Activated CD8-positive, alpha-beta T cell treated with anti-CD3 and anti-CD28 coated beads for 36 hours (primary cell): Measurements from ENCODE around the gene RFTN1. TPM values are rescaled to one million over a fixed set of nuclear protein-coding genes. Genes with fewer than 3 reads are reported as not detected.
A peak's percentile ranks its signal among the peaks of the same experiment; 100 is the strongest.

Source experiments
- ATAC-seq: fragments of 200-7000 bp; cut with Tn5 transposase; one replicate; pipeline ENCODE4 v1.10.0; 2021; ENCODE audit warnings: mild to moderate bottlenecking, moderate library complexity
- CTCF ChIA-PET: fragments of 350-600 bp; sonication (Branson Sonifier 250); formaldehyde crosslinking; loops from one replicate; lab custom pipeline; 2021; ENCODE audit warnings: antibody characterized with exemption; lab: Charles Lee
- POLR2A ChIA-PET: fragments of 350-600 bp; sonication (Branson Sonifier 250); formaldehyde crosslinking; loops from one replicate; lab custom pipeline; 2021; ENCODE audit warnings: antibody characterized with exemption; lab: Charles Lee
- DNase-seq: peaks from one replicate; pipeline ENCODE4 v3.0.0-alpha.2; 2020
- H3K27ac Mint-ChIP-seq: one replicate; pipeline ENCODE4 v1.8.0; 2021; ENCODE audit warnings: mild to moderate bottlenecking, mixed read lengths
- H3K27me3 Mint-ChIP-seq: one replicate; pipeline ENCODE4 v1.8.0; 2021; ENCODE audit warnings: mixed read lengths
- H3K36me3 Mint-ChIP-seq: one replicate; pipeline ENCODE4 v1.8.0; 2021; ENCODE audit warnings: low read depth, mixed read lengths
- H3K4me1 Mint-ChIP-seq: one replicate; pipeline ENCODE4 v1.8.0; 2021; ENCODE audit warnings: low read depth, mixed read lengths
- H3K4me3 Mint-ChIP-seq: one replicate; pipeline ENCODE4 v1.8.0; 2021; ENCODE audit warnings: mild to moderate bottlenecking, moderate library complexity, mixed read lengths
- H3K9me3 Mint-ChIP-seq: one replicate; pipeline ENCODE4 v1.8.0; 2021; ENCODE audit warnings: mixed read lengths
- CTCF ChIP-seq: fragments of 200-600 bp; IDR thresholded peaks from one replicate; pipeline ENCODE4 v1.8.0; 2022; ENCODE audit warnings: antibody characterized with exemption, mild to moderate bottlenecking
- intact Hi-C: fragments of 100-400 bp; cut with micrococcal nuclease; formaldehyde crosslinking; loops from one replicate; pipeline ENCODE4 v1.10.0; 2022
- total RNA-seq, 2 experiments: library from RNA; stranded (reverse); gene quantifications; one replicate each; pipeline ENCODE4 v1.2.3, GENCODE V29; 2021

Gene RFTN1
- total RNA-seq, 2 experiments from 2014 or later: 113 to 125 TPM

GRCh38 chr3:16295298-16295890 lies 218.1 kb downstream of the RFTN1 start:
- no peak for DNase-seq
- peak; percentile 18 for ATAC-seq
- intact Hi-C loops: no loop called here
- H3K36me3 Mint-ChIP-seq: peaks cover 81% of the 10 kb centered on the region
- H3K27ac Mint-ChIP-seq: peak overlapping the region; percentile 85
- peaks cover 89% of the 10 kb centered on the region for H3K4me1 Mint-ChIP-seq
- no peak for TF ChIP-seq CTCF
- H3K9me3 Mint-ChIP-seq: peaks cover 16% of the 10 kb centered on the region
- no peaks in the 10 kb centered on the region for H3K27me3 Mint-ChIP-seq
- ChIA-PET POLR2A (interaction anchor here (1.3 to 9.2 kb wide), 7 partner anchors 8 to 87 kb away, joined by 3 to 86 read pairs (median 13); partner anchors contain the start of genes DPH3 and OXNAD1), CTCF (interaction anchor here (0.9 to 9.8 kb wide), 6 partner anchors 9 to 255 kb away, joined by 3 to 274 read pairs (median 12); no protein-coding TSS in a partner anchor)
- H3K4me3 Mint-ChIP-seq: peak overlapping the region; percentile 46

DNA sequence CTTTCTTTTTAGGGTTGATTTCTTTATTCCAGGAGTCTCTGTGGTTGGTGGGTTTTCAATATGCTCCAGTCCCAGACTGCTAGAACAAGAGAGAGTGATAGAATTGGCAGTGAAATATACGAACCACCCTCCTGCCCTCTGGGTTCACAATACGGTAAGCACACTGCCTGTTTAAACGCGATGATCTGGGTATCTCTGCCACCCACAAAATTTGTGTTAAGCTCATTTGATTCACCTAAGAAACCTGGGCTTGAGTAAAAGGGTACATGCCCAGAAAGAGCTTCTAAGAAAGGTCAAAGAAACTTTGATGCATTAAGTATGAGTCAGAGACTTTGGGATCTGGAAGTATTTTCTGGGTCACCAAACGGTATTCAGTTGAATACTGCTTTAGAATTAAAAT lies 218.7 kb downstream of the RFTN1 start:
- POLR2A ChIA-PET: interaction anchor here (1.2 to 9.2 kb wide), 8 partner anchors 8 to 88 kb away, joined by 3 to 86 read pairs (median 12); partner anchors contain the start of genes DPH3 and OXNAD1
- H3K9me3 Mint-ChIP-seq: peaks cover 16% of the 10 kb centered on the region
- H3K4me3 Mint-ChIP-seq: peak overlapping the region; percentile 56
- H3K4me1 Mint-ChIP-seq: peaks cover 88% of the 10 kb centered on the region
- H3K27me3 Mint-ChIP-seq: no peaks in the 10 kb centered on the region
- no peak for TF ChIP-seq CTCF
- intact Hi-C loops: no loop called here
- H3K36me3 Mint-ChIP-seq: peaks cover 83% of the 10 kb centered on the region
- H3K27ac Mint-ChIP-seq: peak overlapping the region; percentile 85
- DNase-seq (no peak), ATAC-seq (peak; percentile 54)
- CTCF ChIA-PET: interaction anchor here (0.9 to 9.8 kb wide), 5 partner anchors 9 to 28 kb away, joined by 3 to 274 read pairs (median 15); no protein-coding TSS in a partner anchor

DNA sequence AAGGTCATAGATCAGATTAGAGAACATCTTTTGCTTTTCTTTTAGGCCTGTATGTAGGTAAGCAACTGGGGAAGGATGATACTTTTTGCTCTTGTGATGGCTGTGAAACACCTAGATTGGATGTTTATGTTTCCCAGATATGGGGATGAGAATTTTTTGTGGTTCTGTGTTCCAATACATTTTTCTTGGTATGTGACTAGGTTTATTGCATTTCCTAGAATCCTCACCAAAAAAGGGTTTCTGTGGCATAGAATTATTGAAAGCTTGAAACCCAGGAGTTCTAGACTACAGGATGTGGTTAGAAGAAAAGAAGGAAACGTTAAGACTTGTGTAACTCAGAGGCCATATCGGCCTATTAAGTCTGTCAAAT lies 222.7 kb downstream of the RFTN1 start:
- H3K4me1 Mint-ChIP-seq: peaks cover 76% of the 10 kb centered on the region
- CTCF ChIA-PET: interaction anchor here (0.9 to 9.8 kb wide), 32 partner anchors 9 to 310 kb away, joined by 3 to 274 read pairs (median 5); partner anchors contain the start of genes DPH3, OXNAD1 and RFTN1
- peak overlapping the region; percentile 93 for H3K4me3 Mint-ChIP-seq
- H3K27ac Mint-ChIP-seq: peak overlapping the region; percentile 98
- H3K36me3 Mint-ChIP-seq: peaks cover 82% of the 10 kb centered on the region
- peak; percentile 21 for ATAC-seq
- H3K27me3 Mint-ChIP-seq: no peaks in the 10 kb centered on the region
- intact Hi-C loops: loop anchor here (1.0 to 2.0 kb wide), 3 partner anchors 20 to 259 kb away; no protein-coding TSS in a partner anchor
- POLR2A ChIA-PET: interaction anchor here (1.1 to 9.2 kb wide), 7 partner anchors 12 to 221 kb away, joined by 4 to 86 read pairs (median 11); partner anchors contain the start of genes DPH3 and OXNAD1
- TF ChIP-seq CTCF: no peak
- no peak for DNase-seq
- H3K9me3 Mint-ChIP-seq: peaks cover 13% of the 10 kb centered on the region

GRCh38 chr3:16290007-16290826 lies 223.3 kb downstream of the RFTN1 start:
- ATAC-seq: peak; percentile 12
- Mint-ChIP-seq H3K9me3 (peaks cover 13% of the 10 kb centered on the region), H3K27me3 (no peaks in the 10 kb centered on the region), H3K36me3 (peaks cover 77% of the 10 kb centered on the region), H3K4me3 (peak overlapping the region; percentile 93), H3K27ac (peak overlapping the region; percentile 98), H3K4me1 (peaks cover 76% of the 10 kb centered on the region)
- intact Hi-C loops: loop anchor here (1.0 to 2.0 kb wide), 3 partner anchors 21 to 260 kb away; no protein-coding TSS in a partner anchor
- POLR2A ChIA-PET: interaction anchor here (0.7 to 9.2 kb wide), 7 partner anchors 13 to 30 kb away, joined by 4 to 86 read pairs (median 11); partner anchors contain the start of genes DPH3 and OXNAD1
- peak; percentile 93 for TF ChIP-seq CTCF
- CTCF ChIA-PET: interaction anchor here (0.9 to 9.8 kb wide), 32 partner anchors 8 to 310 kb away, joined by 3 to 274 read pairs (median 5); partner anchors contain the start of genes DPH3, OXNAD1 and RFTN1
- DNase-seq: peak; percentile 81
